GM12878 (cell line): ENCODE results near the gene PHGDH. TPM values are rescaled to one million over a fixed set of nuclear protein-coding genes. Genes with fewer than 3 reads are reported as not detected.
A peak's percentile ranks its signal among the peaks of the same experiment; 100 is the strongest.

Experiments used
- ATAC-seq: fragments of 200-7000 bp; cut with Tn5 transposase; 3 replicates; pipeline ENCODE4 v1.9.1; 2020; ENCODE audit warnings: mild to moderate bottlenecking, moderate library complexity
- BruUV-seq: library from RNA; stranded (reverse); fragments of 400-500 nt; replicated peaks from 2 replicates; lab custom pipeline; 2021; lab: Mats Ljungman, UMichigan
- CTCF ChIA-PET: fragments of 300-600 bp; sonication (Branson Sonifier 250); formaldehyde crosslinking; extraction: SDS; loops from one replicate; lab custom pipeline; 2021; ENCODE audit warnings: inconsistent platforms; lab: Yijun Ruan, JAX
- POLR2A ChIA-PET: fragments of 350-600 bp; formaldehyde crosslinking; extraction: SDS; loops from one replicate; lab custom pipeline; 2021; ENCODE audit warnings: inconsistent platforms; lab: Charles Lee
- RAD21 ChIA-PET: fragments of 300-600 bp; sonication (Branson Sonifier 250); formaldehyde crosslinking; loops from one replicate; lab custom pipeline; 2023; ENCODE audit warnings: antibody characterized with exemption; ENCODE audit not compliant: unreplicated experiment; lab: Charles Lee
- SMC1A ChIA-PET: fragments of 300-600 bp; sonication (Branson Sonifier 250); formaldehyde crosslinking; loops from one replicate; lab custom pipeline; 2023; ENCODE audit not compliant: unreplicated experiment, uncharacterized antibody; lab: Charles Lee
- DNase-seq: peaks from one replicate; pipeline ENCODE4 v3.0.0-alpha.2; 2011; ENCODE audit warnings: low read depth, low spot score
- FAIRE-seq: peaks from 3 replicates; lab custom pipeline; 2011; peaks lifted over from hg19 to GRCh38; lab: Jason Lieb, UNC
- H2AFZ ChIP-seq: 2 replicates; pipeline ENCODE4 v1.6.0; 2011; ENCODE audit warnings: low read depth, low read length, control low read depth; ENCODE audit not compliant: control insufficient read depth
- H3K27ac ChIP-seq: 2 replicates; pipeline ENCODE4 v1.5.1; 2011; ENCODE audit warnings: control low read depth; ENCODE audit not compliant: control insufficient read depth, insufficient read depth
- H3K27me3 ChIP-seq, 2 experiments: replicated peaks in 1 of 2; 2 replicates each; pipeline versions ENCODE4 v1.6.0 to v1.6.1; 2011; ENCODE audit warnings: low read length in 1 of 2; ENCODE audit not compliant: control insufficient read depth in 2 of 2, insufficient read depth in 2 of 2
- H3K36me3 ChIP-seq, 2 experiments: 2 replicates each; pipeline ENCODE4 v1.5.1; 2011; ENCODE audit warnings: low read length in 1 of 2; ENCODE audit not compliant: control insufficient read depth in 2 of 2, insufficient read depth in 2 of 2
- H3K4me1 ChIP-seq: 2 replicates; pipeline ENCODE4 v1.6.1; 2011; ENCODE audit warnings: mild to moderate bottlenecking, low read length, moderate library complexity, mixed read lengths; ENCODE audit not compliant: control insufficient read depth, insufficient read depth
- H3K4me2 ChIP-seq: 2 replicates; pipeline ENCODE4 v1.6.0; 2011; ENCODE audit warnings: control low read depth; ENCODE audit not compliant: control insufficient read depth, insufficient read depth
- H3K4me3 ChIP-seq: fragments of 200-600 bp; sonication (generic); 2 replicates; pipeline ENCODE4 v1.5.1; 2016
- H3K79me2 ChIP-seq: 2 replicates; pipeline ENCODE4 v1.6.0; 2011; ENCODE audit warnings: low read length; ENCODE audit not compliant: control insufficient read depth, insufficient read depth
- H3K9ac ChIP-seq: 2 replicates; pipeline ENCODE4 v1.8.0; 2011; ENCODE audit warnings: low read length, control low read depth, mixed read lengths; ENCODE audit not compliant: control insufficient read depth, insufficient read depth
- H3K9me3 ChIP-seq: replicated peaks from 3 replicates; pipeline ENCODE4 v1.5.1; 2011; ENCODE audit warnings: mild to moderate bottlenecking, low read length; ENCODE audit not compliant: control insufficient read depth, insufficient read depth
- H4K20me1 ChIP-seq: 2 replicates; pipeline ENCODE4 v1.6.0; 2011; ENCODE audit not compliant: control insufficient read depth, insufficient read depth
- BRCA1 ChIP-seq: IDR thresholded peaks from 2 replicates; pipeline ENCODE4 v1.6.1; 2011; ENCODE audit warnings: low read depth, low read length, improper control_type of control experiment
- EED ChIP-seq: sonication (generic); IDR thresholded peaks from 2 replicates; pipeline ENCODE4 v1.6.1; 2016; ENCODE audit warnings: antibody characterized with exemption, low read depth
- ELK1 ChIP-seq: IDR thresholded peaks from 2 replicates; pipeline ENCODE4 v1.6.1; 2012; ENCODE audit warnings: low read depth, low read length, improper control_type of control experiment
- FOS ChIP-seq: IDR thresholded peaks from 3 replicates; pipeline ENCODE4 v1.6.1; 2011; ENCODE audit warnings: borderline replicate concordance; ENCODE audit not compliant: insufficient read length; ENCODE audit errors: extremely low read depth
- IKZF2 ChIP-seq, 2 experiments: fragments of 450-650 bp; IDR thresholded peaks; 2 replicates each; pipeline ENCODE4 v1.6.1; 2017; ENCODE audit warnings: mild to moderate bottlenecking in 2 of 2, moderate library complexity in 2 of 2
- KLF5 ChIP-seq: fragments of 450-650 bp; IDR thresholded peaks from 2 replicates; pipeline ENCODE4 v1.6.1; 2014; ENCODE audit warnings: mild to moderate bottlenecking; ENCODE audit not compliant: partially characterized antibody
- MEF2A ChIP-seq: IDR thresholded peaks from 2 replicates; pipeline ENCODE4 v1.6.1; 2011; ENCODE audit warnings: low read depth, mild to moderate bottlenecking, low read length, moderate library complexity; ENCODE audit not compliant: insufficient read depth
- MYB ChIP-seq: fragments of 150-350 bp; IDR thresholded peaks from 2 replicates; pipeline ENCODE4 v1.6.1; 2014; ENCODE audit warnings: mild to moderate bottlenecking, low read depth, low read length, borderline replicate concordance
- NR2F1 ChIP-seq: fragments of 450-650 bp; conservative IDR thresholded peaks from 2 replicates; pipeline ENCODE4 v1.6.1; 2017; ENCODE audit warnings: mild to moderate bottlenecking
- POLR2A ChIP-seq: IDR thresholded peaks from 2 replicates; pipeline ENCODE4 v1.6.1; 2011; ENCODE audit warnings: low read depth, mild to moderate bottlenecking, low read length
- RB1 ChIP-seq: fragments of 450-650 bp; formaldehyde crosslinking; IDR thresholded peaks from 2 replicates; pipeline ENCODE4 v1.6.1; 2017; ENCODE audit warnings: mild to moderate bottlenecking, borderline replicate concordance
- SKIL ChIP-seq: fragments of 450-650 bp; IDR thresholded peaks from 2 replicates; pipeline ENCODE4 v1.6.1; 2017; ENCODE audit warnings: mild to moderate bottlenecking, low read depth, inconsistent platforms; ENCODE audit not compliant: poor library complexity, severe bottlenecking
- SUPT20H ChIP-seq: IDR thresholded peaks from 2 replicates; pipeline ENCODE4 v1.6.1; 2011; ENCODE audit warnings: low read depth, mild to moderate bottlenecking, low read length, moderate library complexity, borderline replicate concordance; ENCODE audit not compliant: control insufficient read depth
- TAF1 ChIP-seq: IDR thresholded peaks from 2 replicates; pipeline ENCODE4 v1.6.1; 2011; ENCODE audit warnings: mild to moderate bottlenecking, low read depth, low read length, borderline replicate concordance
- TCF3 ChIP-seq: IDR thresholded peaks from 2 replicates; pipeline ENCODE4 v1.6.1; 2012; ENCODE audit warnings: low read depth, mild to moderate bottlenecking, low read length, borderline replicate concordance; ENCODE audit not compliant: insufficient read depth
- TCF7 ChIP-seq: IDR thresholded peaks from 2 replicates; pipeline ENCODE4 v1.6.1; 2014; ENCODE audit warnings: antibody characterized with exemption, borderline replicate concordance
- YBX1 ChIP-seq: fragments of 450-650 bp; IDR thresholded peaks from 2 replicates; pipeline ENCODE4 v1.6.1; 2016; ENCODE audit warnings: antibody characterized with exemption
- ZNF24 ChIP-seq: fragments of 450-650 bp; IDR thresholded peaks from 2 replicates; pipeline ENCODE4 v1.6.1; 2017; ENCODE audit warnings: antibody characterized with exemption, mild to moderate bottlenecking
- ZNF622 ChIP-seq: fragments of 450-650 bp; IDR thresholded peaks from 2 replicates; pipeline ENCODE4 v1.6.1; 2017; ENCODE audit warnings: mild to moderate bottlenecking, inconsistent platforms
- WGBS: methylation state at CpG from one replicate; pipeline ENCODE4 v1.1.6; 2016; ENCODE audit warnings: low lambda C conversion rate; ENCODE audit not compliant: insufficient replicate concordance, insufficient coverage; ENCODE audit errors: missing lambda C conversion rate; 5-methylcytosine and 5-hydroxymethylcytosine counted together
- in situ Hi-C: fragments of 300-500 bp; cut with MboI; formaldehyde crosslinking; loops from 9 replicates; pipeline ENCODE4 v1.14.3; 2018; ENCODE audit warnings: mixed read lengths
- intact Hi-C: fragments of 100-400 bp; cut with micrococcal nuclease; formaldehyde crosslinking; loops from one replicate; pipeline ENCODE4 v1.14.2; 2022; ENCODE audit not compliant: unreplicated experiment
- polyA plus RNA-seq, 11 experiments: library from polyadenylated mRNA; depleted of rRNA in 4 of 11; unstranded in 6 of 11; stranded (reverse) in 5 of 11; fragments of >200 nt; fragmentation: Nextera tagmentation in 4 of 11; fragmentation: Illumina TruSeq in 1 of 11; extraction: Ambion mirVana in 4 of 11; extraction: Trizol in 1 of 11; gene quantifications; 1 replicate in 1 of 11; 2 replicates in 10 of 11; pipeline versions ENCODE4 v1.2.1 to v1.2.3, GENCODE V29; 2011 to 2016; ENCODE audit warnings: inconsistent platforms in 2 of 11, missing spikeins in 2 of 11, low read depth in 1 of 11
- total RNA-seq, 4 experiments: library from RNA; depleted of rRNA in 3 of 4; stranded (reverse); fragments of >200 nt in 3 of 4; fragmentation: Illumina TruSeq in 1 of 4; extraction: Trizol in 1 of 4; gene quantifications; 2 replicates each; pipeline versions ENCODE4 v1.2.1 to v1.2.3, GENCODE V29; 2013 to 2021

The PHGDH gene
- total and polyA plus RNA-seq, 10 of the 15 experiments (the other 5 are each of a cell fraction or from before 2014, with no cell fraction given): 3.9 to 47.8 (median 25.9) TPM

GRCh38 chr1:119714583-119714982, 2.8 kb downstream of the PHGDH start:
- H3K27ac ChIP-seq: no peak overlapping the region
- WGBS: 57% methylated on average over 8 of the region's 8 CpGs
- SMC1A ChIA-PET: no interaction called here
- DNase-seq (no peak), FAIRE-seq (no peak), ATAC-seq (no peak)
- H3K4me2 ChIP-seq: no peak overlapping the region
- CTCF ChIA-PET: no interaction called here
- no peaks in the 10 kb centered on the region for H4K20me1 ChIP-seq
- no peaks in the 10 kb centered on the region; the same call in none of the 2 replicates for H3K79me2 ChIP-seq
- BruUV-seq: no TSS peak
- TF ChIP-seq YBX1 (no peak), RB1 (no peak), MEF2A (no peak), EED (no peak), MYB (no peak), TCF3 (no peak), NR2F1 (no peak), ZNF622 (no peak), FOS (no peak), TAF1 (no peak)
- in situ Hi-C loops: no loop called here
- RAD21 ChIA-PET: no interaction called here
- H3K36me3 ChIP-seq: no peaks in the 10 kb centered on the region
- H3K4me1 ChIP-seq: no peaks in the 10 kb centered on the region
- H3K9ac ChIP-seq: no peak overlapping the region
- H2AFZ ChIP-seq: no peak overlapping the region
- POLR2A ChIA-PET: no interaction called here
- no peak overlapping the region for H3K4me3 ChIP-seq
- intact Hi-C loops: no loop called here
- peaks cover 0 to 2% of the 10 kb centered on the region in 2 experiments; a peak in 3 of 4 replicates for H3K27me3 ChIP-seq
- H3K9me3 ChIP-seq: peaks cover 3% of the 10 kb centered on the region; the same call in 1 of the 3 replicates

- DNase-seq: no peak
- WGBS: 43% methylated on average over 5 of the region's 5 CpGs
- RAD21 ChIA-PET: no interaction called here
- no peak for FAIRE-seq
- Histone ChIP-seq H3K79me2 (no peaks in the 10 kb centered on the region; the same call in none of the 2 replicates), H3K36me3 (no peaks in the 10 kb centered on the region), H3K4me1 (no peaks in the 10 kb centered on the region), H3K9ac (no peak overlapping the region), H3K9me3 (peaks cover 3% of the 10 kb centered on the region; the same call in 1 of the 3 replicates), H3K27ac (no peak overlapping the region), H4K20me1 (no peaks in the 10 kb centered on the region), H3K4me3 (no peak overlapping the region), H2AFZ (peak overlapping the region; percentile 3; the same call in 1 of the 2 replicates), H3K27me3 (peaks cover 0 to 2% of the 10 kb centered on the region in 2 experiments; a peak in 3 of 4 replicates), H3K4me2 (no peak overlapping the region; the same call in 1 of the 2 replicates)
- POLR2A ChIA-PET: no interaction called here
- SMC1A ChIA-PET: interaction anchor here (0.7 kb wide), 1 partner anchor 13 kb away, joined by 3 read pairs; no protein-coding TSS in a partner anchor
- no TSS peak for BruUV-seq
- in situ Hi-C loops: no loop called here
- intact Hi-C loops: no loop called here
- CTCF ChIA-PET: no interaction called here
- ATAC-seq: no peak
- TF ChIP-seq ZNF24 (no peak), SKIL (no peak), KLF5 (no peak), ELK1 (no peak), IKZF2 (IDR thresholded peaks at IDR 0.05) (no peak), POLR2A (no peak), TCF7 (no peak), BRCA1 (no peak), YBX1 (no peak), SUPT20H (no peak)
Measured at GRCh38 chr1:119715542-119715941, 3.8 kb downstream of the PHGDH start.
